H1 (cell line): ENCODE data around the gene JTB. TPM values are rescaled to one million over a fixed set of nuclear protein-coding genes. Genes with fewer than 3 reads are reported as not detected.

ENCODE experiments used
- ASH2L ChIP-seq: fragments of 200-600, 300-600 bp; sonication (generic); IDR thresholded peaks from one replicate; pipeline ENCODE4 v1.7.1; 2017; ENCODE audit warnings: low read length
- EP300 ChIP-seq, 2 experiments: IDR thresholded peaks; 1 replicate in 1 of 2; 2 replicates in 1 of 2; pipeline ENCODE4 v1.6.1; 2011 to 2012; ENCODE audit warnings: low read depth in 2 of 2, low read length in 2 of 2, mild to moderate bottlenecking in 2 of 2, borderline replicate concordance in 1 of 2, inconsistent platforms in 1 of 2, moderate library complexity in 1 of 2
- FOSL1 ChIP-seq: IDR thresholded peaks from 2 replicates; pipeline ENCODE4 v1.6.1; 2011; ENCODE audit warnings: mild to moderate bottlenecking, low read depth, low read length, moderate library complexity; ENCODE audit not compliant: insufficient read depth
- RAD21 ChIP-seq, 2 experiments: IDR thresholded peaks in 1 of 2; conservative IDR thresholded peaks in 1 of 2; 2 replicates each; pipeline ENCODE4 v1.6.1; 2011; ENCODE audit warnings: low read depth in 2 of 2, low read length in 2 of 2, improper control_type of control experiment in 1 of 2, inconsistent platforms in 1 of 2, mild to moderate bottlenecking in 1 of 2, moderate library complexity in 1 of 2
- SIN3A ChIP-seq, 2 experiments: IDR thresholded peaks in 1 of 2; conservative IDR thresholded peaks in 1 of 2; 2 replicates each; pipeline ENCODE4 v1.6.1; 2011 to 2012; ENCODE audit warnings: low read length in 2 of 2, improper control_type of control experiment in 1 of 2, low read depth in 1 of 2, mild to moderate bottlenecking in 1 of 2
- YY1 ChIP-seq: IDR thresholded peaks from 2 replicates; pipeline ENCODE4 v1.6.1; 2011; ENCODE audit warnings: low read depth, mild to moderate bottlenecking, low read length
- polyA plus RNA-seq, 7 experiments: library from polyadenylated mRNA; depleted of rRNA in 3 of 7; stranded (reverse) in 5 of 7; unstranded in 2 of 7; fragments of >200 nt in 5 of 7; fragments of 200-250 nt in 2 of 7; gene quantifications; 1 replicate in 5 of 7; 2 replicates in 1 of 7; 4 replicates in 1 of 7; pipeline versions ENCODE4 v1.2.1 to v1.2.3, GENCODE V29; 2011 to 2013; ENCODE audit warnings: missing spikeins in 2 of 7, mixed read lengths in 2 of 7
- total RNA-seq: library from RNA; stranded (reverse); fragmentation: NEBNext Ultra II Directional; extraction: Animal tissue kit (Norgen Biotek cat#: 25700); gene quantifications from 2 replicates; pipeline ENCODE4 v1.2.1, GENCODE V29; 2021

The JTB gene
- total and polyA plus RNA-seq, 2 of the 8 experiments (the other 6 are each of a cell fraction or from before 2014, with no cell fraction given), result 91.1 to 122 TPM

- TF ChIP-seq EP300 (IDR thresholded peaks at IDR 0.05; ENCODE audit: borderline replicate concordance in 1 of 2, low read depth in 2 of 2, low read length in 2 of 2) (no peak), FOSL1 (no peak), ASH2L (no peak), RAD21 (IDR thresholded peaks at IDR 0.05 in 1 of 2, conservative IDR thresholded peaks at IDR 0.05 in 1 of 2; ENCODE audit: low read depth in 2 of 2, low read length in 2 of 2) (no peak), SIN3A (conservative IDR thresholded peaks at IDR 0.05 in 1 of 2, IDR thresholded peaks at IDR 0.05 in 1 of 2; ENCODE audit: low read depth in 1 of 2, low read length in 2 of 2) (no peak), YY1 (no peak)
Measured at GRCh38 chr1:153968972-153969371, 8.5 kb downstream of the JTB start (continued).
